IMR-90 (cell line): ENCODE data around the gene TF. TPM values are rescaled to one million over a fixed set of nuclear protein-coding genes. Genes with fewer than 3 reads are reported as not detected.
"Not testable (repeated sequence)": the region's sequence is repeated elsewhere in the genome, so short reads cannot be mapped to it uniquely, and the experiment has no call there.

Experiments used
- ATAC-seq: fragments of 200-7000 bp; cut with Tn5 transposase; 2 replicates; pipeline ENCODE4 v1.9.1; 2020; ENCODE audit warnings: low read depth, mild to moderate bottlenecking, moderate library complexity
- BruUV-seq: library from RNA; stranded (reverse); fragments of 400-500 nt; replicated peaks from 2 replicates; lab custom pipeline; 2021; lab: Mats Ljungman, UMichigan
- CTCF ChIA-PET: fragments of 300-600 bp; formaldehyde crosslinking; extraction: SDS; loops from one replicate; lab custom pipeline; 2021; ENCODE audit warnings: antibody characterized with exemption; lab: Yijun Ruan, JAX
- POLR2A ChIA-PET: fragments of 300-600 bp; sonication (Branson Sonifier 250); formaldehyde crosslinking; loops from one replicate; lab custom pipeline; 2022; ENCODE audit warnings: antibody characterized with exemption; ENCODE audit not compliant: unreplicated experiment; lab: Charles Lee
- DNase-seq: peaks from one replicate; pipeline ENCODE4 v3.0.0; 2013
- H2AFZ ChIP-seq: replicated peaks from 2 replicates; pipeline ENCODE3; 2013; ENCODE audit warnings: low read length, mild to moderate bottlenecking; ENCODE audit not compliant: poor library complexity
- H2AK5ac ChIP-seq: 2 replicates; pipeline ENCODE4 v1.6.1; 2013; ENCODE audit warnings: low read depth, low read length, inconsistent platforms
- H2AK9ac ChIP-seq: replicated peaks from 2 replicates; pipeline ENCODE3; 2013; ENCODE audit warnings: mild to moderate bottlenecking, low read depth, low read length, moderate library complexity; ENCODE audit not compliant: poor library complexity
- H2BK120ac ChIP-seq: 2 replicates; pipeline ENCODE4 v1.6.1; 2013; ENCODE audit warnings: low read depth, low read length, inconsistent platforms
- H2BK15ac ChIP-seq: 3 replicates; pipeline ENCODE4 v1.6.1; 2013; ENCODE audit warnings: low read depth, low read length, inconsistent platforms
- H2BK20ac ChIP-seq: 2 replicates; pipeline ENCODE4 v1.6.1; 2013; ENCODE audit warnings: low read depth, mild to moderate bottlenecking, inconsistent platforms, low read length, moderate library complexity
- H2BK5ac ChIP-seq: 2 replicates; pipeline ENCODE4 v1.6.1; 2013; ENCODE audit warnings: mild to moderate bottlenecking, low read depth, low read length, inconsistent platforms; ENCODE audit not compliant: poor library complexity, severe bottlenecking
- H3K14ac ChIP-seq: replicated peaks from 2 replicates; pipeline ENCODE4 v1.6.1; 2013; ENCODE audit warnings: low read depth, low read length, inconsistent platforms
- H3K18ac ChIP-seq: 2 replicates; pipeline ENCODE4 v1.6.1; 2013; ENCODE audit warnings: low read depth, low read length, control low read depth
- H3K23ac ChIP-seq: 2 replicates; pipeline ENCODE4 v1.6.1; 2013; ENCODE audit warnings: low read depth, low read length, inconsistent platforms
- H3K27ac ChIP-seq: 2 replicates; pipeline ENCODE4 v1.5.1; 2013; ENCODE audit warnings: mild to moderate bottlenecking, control low read depth, low read length; ENCODE audit not compliant: insufficient read depth
- H3K27me3 ChIP-seq: 2 replicates; pipeline ENCODE4 v1.6.1; 2013; ENCODE audit warnings: low read length; ENCODE audit not compliant: control insufficient read depth, insufficient read depth
- H3K36me3 ChIP-seq: 2 replicates; pipeline ENCODE4 v1.6.1; 2013; ENCODE audit warnings: low read length, mixed read lengths; ENCODE audit not compliant: control insufficient read depth, insufficient read depth
- H3K4ac ChIP-seq: 2 replicates; pipeline ENCODE4 v1.6.1; 2013; ENCODE audit warnings: low read depth, low read length, inconsistent platforms
- H3K4me1 ChIP-seq: 2 replicates; pipeline ENCODE4 v1.6.1; 2013; ENCODE audit warnings: low read length, mixed read lengths; ENCODE audit not compliant: control insufficient read depth, insufficient read depth
- H3K4me2 ChIP-seq: 2 replicates; pipeline ENCODE4 v1.6.1; 2013; ENCODE audit warnings: low read depth, mild to moderate bottlenecking, control low read depth, low read length, moderate library complexity
- H3K4me3 ChIP-seq: 2 replicates; pipeline ENCODE4 v1.5.1; 2013; ENCODE audit warnings: low read depth, mild to moderate bottlenecking, control low read depth, low read length, moderate library complexity; ENCODE audit not compliant: insufficient read depth
- H3K56ac ChIP-seq: 2 replicates; pipeline ENCODE4 v1.6.1; 2013; ENCODE audit warnings: low read length, inconsistent platforms; ENCODE audit not compliant: insufficient read depth; ENCODE audit errors: extremely low read depth
- H3K79me1 ChIP-seq, 2 experiments: 2 replicates each; pipeline ENCODE4 v1.6.1; 2013; ENCODE audit warnings: low read length in 2 of 2, inconsistent platforms in 1 of 2, low read depth in 1 of 2
- H3K9ac ChIP-seq: 2 replicates; pipeline ENCODE4 v1.6.1; 2013; ENCODE audit warnings: low read depth, low read length, control low read depth
- H3K9me1 ChIP-seq: 2 replicates; pipeline ENCODE4 v1.6.1; 2013; ENCODE audit warnings: low read length, inconsistent platforms; ENCODE audit not compliant: insufficient read depth
- H3K9me3 ChIP-seq: 2 replicates; pipeline ENCODE4 v1.6.1; 2013; ENCODE audit warnings: low read length; ENCODE audit not compliant: control insufficient read depth, insufficient read depth
- H4K20me1 ChIP-seq: 2 replicates; pipeline ENCODE4 v1.6.1; 2013; ENCODE audit warnings: low read length, inconsistent platforms; ENCODE audit not compliant: insufficient read depth
- H4K5ac ChIP-seq: 2 replicates; pipeline ENCODE4 v1.6.1; 2013; ENCODE audit warnings: mild to moderate bottlenecking, low read depth, low read length, control low read depth
- H4K8ac ChIP-seq, 2 experiments: 2 replicates each; pipeline ENCODE4 v1.6.1; 2013; ENCODE audit warnings: low read depth in 2 of 2, low read length in 2 of 2, control low read depth in 1 of 2, inconsistent platforms in 1 of 2
- H4K91ac ChIP-seq: 2 replicates; pipeline ENCODE4 v1.6.1; 2013; ENCODE audit warnings: low read depth, low read length, inconsistent platforms; ENCODE audit not compliant: insufficient read depth
- WGBS, 2 experiments: methylation state at CpG; one replicate each; pipeline versions ENCODE4 v1.1.5 to v1.1.7; 2013; ENCODE audit warnings: missing lambda C conversion rate in 2 of 2; ENCODE audit not compliant: insufficient read length in 1 of 2; ENCODE audit errors: extremely low coverage in 2 of 2; 5-methylcytosine and 5-hydroxymethylcytosine counted together
- dilution Hi-C: fragments of 300-500 bp; cut with HindIII; formaldehyde crosslinking; loops from one replicate; pipeline ENCODE4 v1.14.3; 2018; ENCODE audit warnings: low sequenced_read_pairs; ENCODE audit not compliant: unreplicated experiment
- in situ Hi-C: fragments of 300-500 bp; cut with MboI; formaldehyde crosslinking; loops from 3 replicates; pipeline ENCODE4 v1.14.3; 2019; ENCODE audit warnings: low sequenced_read_pairs, inconsistent platforms, mixed read lengths
- intact Hi-C: fragments of 100-400 bp; cut with micrococcal nuclease; formaldehyde crosslinking; loops from 2 replicates; pipeline ENCODE4 v1.10.0; 2022
- polyA plus RNA-seq, 3 experiments: library from polyadenylated mRNA; depleted of rRNA; stranded (reverse); fragments of >200 nt; gene quantifications; 2 replicates each; pipeline ENCODE4 v1.2.3, GENCODE V29; 2012; ENCODE audit warnings: low replicate concordance in 1 of 3
- total RNA-seq: library from RNA; depleted of rRNA; stranded (reverse); fragments of >200 nt; gene quantifications from 2 replicates; pipeline ENCODE4 v1.2.3, GENCODE V29; 2012

Gene TF
- total and polyA plus RNA-seq, 2 of the 4 experiments (the other 2 are of a cell fraction) = 0.07 TPM; not detected in 1

- DNase-seq, H2AK5ac ChIP-seq, H4K20me1 ChIP-seq, POLR2A ChIA-PET, in situ Hi-C loops, H2AK9ac ChIP-seq, BruUV-seq, H3K23ac ChIP-seq, H4K91ac ChIP-seq, H3K18ac ChIP-seq, H3K36me3 ChIP-seq, dilution Hi-C loops, H3K9me3 ChIP-seq, intact Hi-C loops, H2AFZ ChIP-seq, H3K27ac ChIP-seq, H3K27me3 ChIP-seq, H3K9me1 ChIP-seq, H2BK15ac ChIP-seq, H2BK5ac ChIP-seq, H3K9ac ChIP-seq, H4K8ac ChIP-seq, ATAC-seq, H4K5ac ChIP-seq, H2BK20ac ChIP-seq, CTCF ChIA-PET, H3K4me3 ChIP-seq, H3K56ac ChIP-seq, H3K4me1 ChIP-seq, H3K4ac ChIP-seq, H3K79me1 ChIP-seq, H3K4me2 ChIP-seq, H3K14ac ChIP-seq, H2BK120ac ChIP-seq: not testable (repeated sequence)
- WGBS, 2 experiments = no CpG with 5 or more reads among the region's 6 CpGs
Observed at GRCh38 chr3:133732231-133732630, 14.0 kb upstream of the TF start.
